IPS-11a (cell line): Measurements from ENCODE around the gene TREML2.
"Not testable (repeated sequence)": the region's sequence is repeated elsewhere in the genome, so short reads cannot be mapped to it uniquely, and the experiment has no call there.

ENCODE experiments used
- H3K4me3 ChIP-seq: one replicate; pipeline ENCODE4 v1.5.1; 2013; ENCODE audit warnings: low read depth, low read length, control low read depth

TREML2 gene

DNA sequence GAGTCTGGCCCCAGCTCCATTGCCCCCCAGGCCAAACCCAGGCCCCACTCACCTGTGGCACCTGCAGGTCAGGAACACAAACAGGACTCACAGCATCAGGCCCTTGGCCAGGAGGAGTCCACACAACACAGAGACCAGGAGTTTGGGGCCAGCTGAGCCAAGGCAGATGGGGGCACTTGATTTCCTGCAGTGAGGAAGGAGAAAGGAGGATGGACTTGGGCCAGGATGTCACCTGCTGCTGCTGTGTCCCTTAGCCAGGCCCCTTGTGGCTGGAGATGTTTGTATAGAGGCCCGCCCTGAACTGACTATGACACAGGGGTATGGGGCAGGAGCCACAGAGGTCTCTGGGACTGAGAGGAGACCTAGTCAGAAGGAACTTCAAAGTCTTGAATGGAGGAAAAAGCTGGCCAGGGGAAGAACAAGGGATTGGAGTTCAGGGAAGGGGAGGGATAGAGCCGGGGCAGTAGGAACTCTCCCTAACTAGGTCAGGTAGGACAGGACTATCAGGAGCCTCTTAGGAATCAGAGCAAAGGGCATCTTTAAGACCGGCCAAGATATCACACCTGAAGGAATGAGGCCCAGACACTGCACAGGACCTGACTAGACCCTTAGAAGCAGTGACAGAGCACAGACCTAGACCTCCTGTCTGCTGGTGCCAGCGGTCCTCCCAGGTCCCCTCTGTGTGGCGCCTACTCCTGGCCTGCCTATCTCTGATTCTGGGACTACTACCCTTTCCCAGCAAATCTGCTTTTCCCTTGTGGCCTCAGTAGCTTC, 8.8 kb upstream of the TREML2 start:
- no peak overlapping the region for H3K4me3 ChIP-seq

DNA sequence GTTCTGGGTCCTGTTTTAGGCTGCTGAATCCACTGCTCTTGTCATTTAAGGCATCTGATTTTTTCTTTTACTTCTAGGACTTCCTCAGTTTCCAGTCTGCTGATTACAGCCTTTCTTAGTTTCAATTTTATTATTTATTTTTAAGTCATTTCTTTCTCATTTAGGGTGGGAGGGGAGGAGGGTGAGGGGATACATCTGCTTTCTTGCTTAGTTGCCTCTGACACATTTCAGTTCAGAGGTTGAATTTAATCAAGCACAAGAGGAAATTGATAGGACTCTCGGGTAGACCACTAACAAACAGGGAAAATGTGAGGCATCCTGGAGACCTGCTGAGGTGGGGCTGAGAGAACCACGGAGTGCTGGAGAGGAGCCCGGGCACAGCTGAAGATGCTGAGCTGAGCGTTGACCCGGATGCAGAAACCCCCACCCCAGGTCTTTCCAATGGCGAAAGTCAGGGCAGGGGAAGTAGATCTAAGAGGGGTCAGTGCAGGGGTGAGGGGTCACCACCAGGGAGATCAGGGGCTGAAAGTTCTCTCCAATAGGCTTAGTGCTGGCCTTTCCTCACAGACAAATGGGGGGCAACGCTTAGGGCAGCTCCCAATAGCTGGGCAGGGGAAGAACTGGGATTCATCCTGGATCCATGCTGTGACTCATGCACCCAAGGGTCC, 7.6 kb upstream of the TREML2 start:
- no peak overlapping the region for H3K4me3 ChIP-seq

DNA sequence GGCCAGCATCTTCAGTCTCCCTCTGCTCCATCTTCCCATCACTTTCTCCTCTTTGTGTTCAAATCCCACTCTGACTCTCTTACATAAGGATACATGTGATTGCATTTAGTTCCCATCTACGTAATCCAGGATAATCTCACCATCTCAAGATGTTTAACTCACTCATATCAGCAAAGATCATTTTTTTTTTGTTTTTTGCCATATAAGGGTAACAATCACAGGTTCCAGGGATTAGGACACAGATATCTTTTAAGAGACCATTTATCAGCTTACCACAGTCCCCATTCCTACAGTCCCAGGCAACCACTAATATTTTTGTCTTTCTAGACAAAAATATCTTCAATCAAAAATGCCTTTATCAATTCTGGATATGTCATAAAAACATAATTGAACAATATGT, 3.2 kb upstream of the TREML2 start:
- H3K4me3 ChIP-seq, result no peak overlapping the region

DNA sequence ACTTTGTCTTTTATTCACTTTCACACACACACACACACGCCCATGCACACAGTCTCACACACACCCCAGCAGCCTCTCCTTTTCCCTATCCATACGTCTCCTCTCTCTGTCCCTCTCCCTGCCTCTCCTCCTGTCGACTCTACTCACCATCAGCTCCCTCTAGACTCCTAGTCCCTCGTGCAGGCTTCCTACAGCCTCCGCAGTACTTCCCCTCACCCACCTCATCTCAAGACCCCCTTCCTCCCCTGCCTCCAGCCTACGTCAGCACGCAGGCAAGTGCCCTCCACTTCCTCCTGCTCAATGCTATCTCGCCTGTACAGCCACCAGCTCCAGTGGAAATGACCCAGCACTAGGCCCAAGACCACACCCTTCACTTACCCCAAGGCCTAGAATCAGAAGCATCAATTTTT, 820 bp upstream of the TREML2 start:
- H3K4me3 ChIP-seq, result no peak overlapping the region

DNA sequence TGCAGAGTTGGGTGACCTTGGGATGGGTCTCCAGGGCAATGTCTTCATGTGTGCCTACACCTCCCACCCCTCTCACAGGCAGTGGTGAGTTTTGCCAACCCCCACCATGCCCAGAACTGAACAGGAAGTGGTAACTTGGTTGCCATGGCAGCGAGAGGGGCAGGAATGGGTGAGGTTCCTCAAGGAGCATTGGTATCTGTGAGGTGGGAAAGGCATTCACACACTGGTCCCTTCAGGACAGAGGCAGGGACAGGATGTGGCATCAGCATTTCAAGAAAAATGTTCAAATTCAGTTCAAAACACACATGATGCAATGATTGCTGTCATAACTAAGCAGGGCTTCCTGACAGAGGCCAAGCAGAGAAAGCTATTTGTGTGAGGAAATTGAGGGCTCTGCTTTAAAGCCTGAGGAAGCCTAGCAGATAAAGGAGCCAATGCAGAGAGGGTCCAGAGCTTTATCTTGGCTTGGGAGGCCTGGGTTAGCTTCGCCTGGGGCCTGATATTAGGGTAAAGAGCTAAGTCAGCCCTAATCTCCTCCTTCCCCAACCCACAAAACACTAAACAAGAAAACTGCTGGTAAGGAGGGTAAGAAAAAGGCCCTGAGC, 551 bp downstream of the TREML2 start:
- H3K4me3 ChIP-seq, result no peak overlapping the region

DNA sequence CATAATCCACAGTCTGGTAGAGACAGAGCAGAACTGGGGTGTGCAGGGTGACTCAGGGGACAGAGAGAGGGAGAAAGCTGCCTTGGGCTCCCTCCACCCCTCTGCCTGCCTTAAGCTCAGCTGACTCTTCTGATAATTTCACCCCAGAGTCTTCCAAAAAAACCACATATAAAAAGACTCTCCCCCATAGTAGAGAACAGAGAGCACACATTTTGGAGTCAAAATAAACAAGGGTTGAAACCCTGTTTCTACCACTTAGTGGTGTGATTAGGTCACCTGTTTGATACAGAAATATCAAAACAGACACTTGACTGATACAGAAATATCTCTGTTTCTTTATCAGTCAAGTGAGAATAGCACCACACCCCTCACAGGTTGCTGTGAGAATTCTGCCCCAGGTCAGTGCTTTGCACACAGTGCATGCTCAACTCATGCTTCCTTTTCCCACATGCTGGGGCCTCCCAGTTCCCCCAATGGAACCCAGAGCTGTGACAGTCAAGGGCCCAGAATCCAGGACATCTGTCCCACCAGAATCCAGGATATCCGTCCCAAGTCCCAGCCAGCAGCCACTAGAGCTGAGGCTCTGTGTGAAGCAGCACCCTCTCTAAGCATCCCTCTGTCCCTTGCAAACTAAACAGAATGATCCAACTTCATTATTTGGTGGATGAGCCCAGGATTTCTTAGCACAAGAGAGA, 1.2 kb downstream of the TREML2 start:
- H3K4me3 ChIP-seq, result no peak overlapping the region

DNA sequence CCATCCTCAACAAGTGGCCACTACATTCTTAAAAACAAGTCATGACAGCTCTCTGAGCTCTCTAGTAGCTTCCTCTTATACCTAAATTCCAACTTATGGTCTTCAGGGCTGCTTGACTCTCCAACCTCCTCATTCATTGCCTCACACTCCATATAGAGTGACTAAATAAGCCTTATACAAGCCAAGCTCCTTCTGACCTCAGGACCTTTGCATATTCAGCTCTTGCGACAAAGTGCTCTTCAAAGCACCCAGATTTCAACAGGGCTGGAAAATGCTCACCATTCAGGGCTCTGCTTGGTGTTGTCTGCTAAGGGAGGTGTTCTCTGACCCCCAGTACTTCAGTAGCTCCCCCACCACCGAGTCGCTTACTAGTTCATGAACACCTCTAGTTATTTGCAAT, 3.7 kb downstream of the TREML2 start:
- no peak overlapping the region for H3K4me3 ChIP-seq

DNA sequence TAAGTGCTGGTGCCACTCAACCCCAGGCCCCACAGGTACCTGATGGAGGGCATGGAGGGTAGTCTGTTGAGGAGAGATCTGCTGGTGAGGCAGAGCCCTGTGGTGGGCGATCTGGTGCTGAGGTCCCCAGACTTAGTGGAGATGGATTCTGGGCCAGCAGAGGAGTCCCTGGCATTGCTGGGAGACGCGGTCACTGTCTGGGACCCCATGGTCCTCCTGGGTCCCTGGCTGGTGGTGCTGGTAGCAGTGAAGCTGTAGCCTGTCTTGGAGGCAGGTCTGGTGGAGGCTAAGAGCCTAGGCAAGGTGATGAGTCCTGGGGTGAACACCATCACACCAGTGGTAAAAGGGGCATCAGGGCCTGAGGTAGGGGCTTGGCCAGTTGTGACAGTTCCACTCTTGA, 6.6 kb downstream of the TREML2 start:
- H3K4me3 ChIP-seq, result no peak overlapping the region

DNA sequence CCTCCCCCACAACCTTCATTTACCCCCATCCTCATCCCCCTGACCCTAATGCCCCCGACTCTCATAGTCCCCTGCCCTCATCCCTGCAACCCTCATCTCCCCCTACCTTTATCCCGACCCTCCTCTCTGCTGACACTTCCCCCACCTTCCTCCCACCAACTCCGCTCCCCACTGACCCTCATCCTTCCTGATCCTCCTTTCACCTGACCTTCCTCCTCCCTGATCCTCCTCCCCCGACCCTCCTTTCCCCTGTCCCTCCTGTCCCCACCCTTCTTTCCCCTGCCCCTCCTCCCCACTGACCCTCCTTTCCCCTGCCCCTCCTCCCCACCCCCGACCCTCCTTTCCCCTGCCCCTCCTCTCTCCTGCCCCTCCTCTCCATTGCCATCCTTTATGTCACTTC, 7.1 kb downstream of the TREML2 start:
- H3K4me3 ChIP-seq, result no peak overlapping the region

DNA sequence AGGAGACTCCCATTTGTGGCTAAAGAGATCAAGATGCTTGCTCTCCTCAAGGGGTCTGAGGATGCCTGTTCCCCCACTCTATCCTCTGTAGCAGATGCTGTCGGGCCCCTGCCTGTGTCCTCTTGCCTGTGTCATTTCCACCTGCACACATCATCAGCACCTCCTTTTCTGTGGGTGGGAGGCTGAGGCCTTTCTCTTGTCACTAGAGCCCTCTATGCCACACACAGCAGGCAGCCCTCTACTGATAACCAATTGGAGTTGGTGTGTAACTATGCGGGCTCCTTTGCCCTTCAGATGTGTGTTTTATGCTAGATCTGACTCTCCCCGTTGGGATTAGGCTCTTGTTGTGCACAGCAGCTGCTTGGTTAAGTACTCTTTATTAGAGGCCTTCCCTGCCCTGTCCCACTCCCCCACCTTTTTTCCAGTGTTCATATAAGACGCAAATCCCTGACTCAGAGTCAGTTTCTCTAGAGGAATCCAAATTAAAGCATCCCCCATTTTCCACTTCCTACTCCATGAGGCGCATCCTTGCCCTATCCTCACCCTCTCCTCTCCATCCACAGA, 7.7 kb downstream of the TREML2 start:
- no peak overlapping the region for H3K4me3 ChIP-seq

DNA sequence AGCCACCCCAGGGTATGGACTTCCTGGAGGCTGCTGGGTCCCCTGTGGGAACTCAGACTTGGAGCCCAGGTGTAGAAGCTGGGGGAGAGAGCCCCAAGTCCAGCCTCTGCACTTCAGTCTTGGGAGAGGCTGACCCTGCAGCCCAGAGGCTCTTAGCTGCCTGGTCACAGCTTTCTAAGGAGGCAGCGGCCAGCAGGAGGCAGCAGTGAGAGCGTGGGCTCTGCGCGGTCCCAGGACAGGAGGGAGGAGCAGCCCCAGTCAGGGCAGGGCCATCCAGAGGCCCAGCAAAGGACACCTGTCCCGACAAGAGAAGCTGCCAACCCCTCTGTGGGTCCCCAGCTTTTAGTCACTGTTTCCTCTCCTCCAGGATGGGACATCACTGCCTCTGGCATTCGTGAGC, 9.4 kb downstream of the TREML2 start:
- H3K4me3 ChIP-seq, result no peak overlapping the region

DNA sequence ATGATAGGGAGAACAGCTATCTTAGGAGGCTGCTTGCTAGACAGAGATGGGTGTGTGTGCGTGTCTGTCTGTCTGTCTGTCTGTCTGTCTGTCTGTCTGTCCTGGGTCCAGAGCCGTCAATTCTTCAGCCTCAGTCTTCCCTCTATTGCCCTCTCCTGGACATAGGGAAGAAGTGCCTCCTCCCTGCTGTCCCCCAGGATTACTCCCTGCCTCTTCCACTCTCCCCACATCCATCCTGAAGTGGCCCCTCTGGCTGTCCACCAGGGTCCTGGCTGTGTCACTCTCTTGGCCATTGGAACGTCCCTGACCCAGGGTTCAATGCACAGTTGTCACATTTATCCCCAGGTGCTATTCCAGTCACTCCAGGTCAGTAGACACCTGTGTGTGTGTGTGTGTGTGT, 10.2 kb downstream of the TREML2 start:
- H3K4me3 ChIP-seq, result no peak overlapping the region

DNA sequence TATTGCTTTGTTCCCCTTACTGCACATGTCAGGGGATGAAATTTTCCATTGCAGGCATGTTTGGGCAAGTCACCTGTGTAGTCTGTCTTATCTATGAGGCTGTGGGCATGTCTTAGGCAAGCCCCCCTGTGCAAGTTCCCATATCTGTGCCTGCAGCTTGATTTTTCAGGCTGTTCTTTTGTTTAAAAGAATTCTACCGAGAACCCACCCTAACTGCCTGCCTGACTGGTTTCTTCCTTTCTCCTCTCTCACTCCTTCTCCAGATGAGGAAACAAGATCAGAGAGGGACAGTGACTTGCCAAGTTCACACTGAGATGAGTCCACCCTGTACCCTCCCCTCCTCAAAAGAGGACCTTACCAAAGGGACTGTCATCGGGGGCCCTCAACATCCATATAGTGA, 11.0 kb downstream of the TREML2 start:
- no peak overlapping the region for H3K4me3 ChIP-seq

DNA sequence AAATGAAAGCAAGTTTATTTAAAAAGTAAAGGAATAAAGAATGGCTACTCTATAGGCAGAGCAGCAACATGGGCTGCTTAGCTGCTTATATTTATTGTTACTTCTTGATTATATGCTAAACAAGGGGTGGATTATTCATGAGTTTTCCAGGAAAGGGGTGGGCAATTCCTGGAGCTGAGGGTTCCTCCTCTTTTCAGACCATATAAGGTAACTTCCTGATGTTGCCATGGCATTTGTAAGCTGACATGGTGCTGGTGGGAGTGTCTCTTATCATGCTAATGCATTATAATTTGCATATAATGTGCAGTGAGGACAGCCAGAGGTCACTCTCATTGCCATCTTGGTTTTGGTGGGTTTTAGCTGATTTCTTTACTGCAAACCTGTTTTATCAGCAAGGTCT, 11.9 kb downstream of the TREML2 start:
- H3K4me3 ChIP-seq, result not testable (repeated sequence)

DNA sequence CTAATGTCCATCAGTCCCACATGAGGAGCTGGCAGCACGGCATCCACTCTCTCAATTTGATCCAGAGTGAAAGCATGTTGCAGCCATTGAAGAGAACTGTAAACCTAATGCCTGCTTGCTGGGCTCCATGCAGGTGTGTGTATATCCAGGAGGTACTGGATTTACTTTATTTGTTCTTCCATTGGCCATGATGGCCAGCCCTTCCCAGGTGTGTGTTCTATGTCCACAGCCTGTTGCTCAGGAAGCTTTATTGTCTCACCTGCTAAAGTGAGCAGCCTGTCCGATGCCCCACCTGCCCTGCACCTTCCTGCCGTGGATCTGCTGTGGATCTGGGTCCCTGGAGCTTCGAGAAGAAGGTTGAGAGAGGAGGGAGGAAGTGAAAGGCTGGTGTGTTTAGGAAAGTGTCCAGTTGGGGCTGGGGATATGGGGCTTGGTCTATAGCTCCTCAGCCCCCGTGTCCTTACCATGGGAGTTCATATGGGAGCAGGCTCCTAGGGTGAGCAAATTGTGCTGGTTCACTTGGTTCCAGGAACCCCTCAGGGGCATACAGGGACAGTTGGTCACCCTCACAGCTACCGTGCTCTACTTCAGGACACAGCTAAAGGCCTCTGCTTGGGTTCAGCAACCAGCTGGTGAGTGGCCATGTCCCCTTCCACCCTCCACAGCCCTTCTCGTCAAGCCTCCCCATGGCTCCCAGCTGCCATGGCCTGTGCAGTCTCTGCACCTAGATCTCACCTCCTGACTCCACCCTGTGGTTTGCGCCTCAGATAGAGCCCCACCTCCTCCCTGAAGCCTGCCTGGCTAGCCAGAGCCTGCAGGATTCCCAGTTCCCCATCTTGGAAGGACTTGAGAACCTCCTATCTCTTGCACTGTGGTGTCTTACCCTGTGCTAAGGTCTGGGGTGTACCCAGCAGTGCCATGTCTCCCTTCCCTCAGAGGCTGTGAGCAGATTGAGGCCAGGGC, 12.7 kb downstream of the TREML2 start:
- H3K4me3 ChIP-seq, result no peak overlapping the region

DNA sequence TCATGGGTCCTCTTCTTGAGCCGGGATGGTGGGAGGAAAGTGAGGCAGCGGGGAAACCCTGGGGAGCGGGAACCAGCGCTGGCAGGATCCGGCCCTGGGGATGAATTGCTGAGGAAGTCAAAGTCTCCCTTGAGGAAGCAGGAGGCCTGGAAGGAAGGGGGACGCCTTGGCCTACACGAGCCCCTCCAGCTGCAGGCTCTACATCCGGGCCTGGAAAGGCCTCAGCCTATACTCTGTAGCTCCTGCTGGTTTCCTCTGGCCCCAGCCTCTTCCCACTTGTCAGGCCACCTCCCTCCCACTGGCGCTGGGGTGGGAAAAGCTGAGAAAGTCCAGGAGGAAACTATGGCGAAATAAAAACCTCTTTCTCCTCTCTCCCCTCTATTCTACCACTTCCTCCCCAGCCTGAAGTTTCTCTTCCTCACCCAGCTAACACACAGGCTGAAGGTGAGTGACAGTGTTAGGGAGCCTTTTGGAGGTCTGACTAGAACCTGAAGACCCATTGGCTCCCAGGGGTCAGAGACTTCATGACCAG, 14.9 kb downstream of the TREML2 start:
- H3K4me3 ChIP-seq, result no peak overlapping the region

DNA sequence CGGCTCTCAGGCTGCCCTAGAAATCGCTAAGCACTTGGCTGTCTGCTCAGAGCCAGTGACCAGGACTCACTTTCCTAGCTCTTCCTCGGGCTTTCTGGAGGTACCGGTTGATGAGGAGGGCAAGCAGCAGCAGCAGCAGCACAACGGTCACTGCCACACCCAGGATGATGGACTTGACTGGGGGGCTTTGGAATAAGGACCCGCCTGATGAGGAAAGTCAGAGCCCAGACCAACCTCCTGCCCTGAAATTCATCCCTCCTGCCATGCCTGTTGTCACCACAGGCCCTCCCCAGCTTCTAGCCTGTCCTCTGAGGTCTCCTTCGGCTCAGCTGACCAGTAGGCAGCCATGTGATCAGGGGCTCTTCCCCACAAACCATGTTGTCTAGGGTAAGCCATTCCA, 16.2 kb downstream of the TREML2 start:
- H3K4me3 ChIP-seq, result no peak overlapping the region

DNA sequence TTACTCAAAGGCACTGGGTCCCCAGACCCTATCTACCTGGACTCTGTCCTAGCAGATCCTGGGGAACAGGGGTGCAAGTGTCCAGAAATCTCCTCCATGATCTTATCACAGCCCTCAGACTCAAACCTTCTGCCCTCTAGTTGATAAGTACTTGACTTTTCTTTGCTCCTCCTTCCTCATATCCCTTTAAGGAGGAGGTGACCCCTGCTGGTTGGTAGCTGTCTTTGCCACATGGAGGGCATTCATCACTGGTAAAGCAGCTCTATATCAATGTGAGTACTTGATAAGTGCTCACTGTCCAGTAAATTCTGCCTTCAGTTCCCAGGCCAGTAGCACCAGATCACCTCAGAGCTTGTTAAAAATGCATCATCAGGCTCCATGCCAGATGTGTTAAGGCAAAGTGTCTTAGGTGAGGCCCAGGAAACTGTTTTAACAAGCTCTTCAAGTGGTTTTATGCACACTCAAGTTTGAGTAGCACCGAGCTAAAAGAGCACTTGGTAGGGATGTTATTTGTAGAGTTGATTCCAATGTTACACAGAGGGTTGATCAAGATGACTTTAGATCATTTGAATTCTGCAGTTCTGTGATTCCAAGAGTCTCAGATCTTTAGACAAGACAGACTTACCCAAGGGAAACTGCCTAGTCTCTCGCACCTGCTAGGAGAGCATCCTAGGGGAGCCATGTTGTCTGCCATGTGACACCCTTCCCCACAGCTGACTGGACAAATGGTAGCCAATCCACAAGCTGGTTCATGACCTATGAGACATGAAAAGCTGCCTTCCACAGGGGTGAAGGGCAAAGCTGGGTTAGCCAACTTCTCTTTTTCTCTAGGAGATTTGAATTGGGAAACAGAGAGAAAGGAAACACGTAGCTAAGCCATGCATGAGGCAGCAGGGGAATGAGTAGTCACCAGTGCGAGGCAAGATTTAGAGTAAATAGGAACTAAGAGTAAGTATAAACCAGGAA, 18.6 kb downstream of the TREML2 start:
- H3K4me3 ChIP-seq, result no peak overlapping the region

DNA sequence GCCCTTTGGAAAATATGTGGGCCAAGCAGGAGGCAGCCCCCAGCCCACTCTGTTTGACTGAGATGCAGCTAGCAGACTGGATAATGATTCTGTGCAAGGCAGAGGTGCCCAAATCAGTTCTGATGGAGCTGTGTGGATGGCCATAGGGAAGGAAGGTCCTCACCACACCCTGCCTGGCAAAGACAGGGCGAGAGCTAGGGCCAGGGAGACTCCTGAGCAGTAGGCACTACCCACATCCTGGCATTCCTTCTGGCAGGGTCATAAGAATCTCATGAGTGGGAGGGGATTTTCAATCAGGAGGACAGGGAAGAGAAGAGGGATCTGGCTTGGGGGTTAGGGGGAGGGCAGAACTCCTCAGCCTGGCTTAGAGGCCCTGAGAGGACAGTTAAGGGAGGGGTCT, 19.4 kb downstream of the TREML2 start:
- H3K4me3 ChIP-seq, result no peak overlapping the region
